ENCODE results near the gene ICE1.

DNA sequence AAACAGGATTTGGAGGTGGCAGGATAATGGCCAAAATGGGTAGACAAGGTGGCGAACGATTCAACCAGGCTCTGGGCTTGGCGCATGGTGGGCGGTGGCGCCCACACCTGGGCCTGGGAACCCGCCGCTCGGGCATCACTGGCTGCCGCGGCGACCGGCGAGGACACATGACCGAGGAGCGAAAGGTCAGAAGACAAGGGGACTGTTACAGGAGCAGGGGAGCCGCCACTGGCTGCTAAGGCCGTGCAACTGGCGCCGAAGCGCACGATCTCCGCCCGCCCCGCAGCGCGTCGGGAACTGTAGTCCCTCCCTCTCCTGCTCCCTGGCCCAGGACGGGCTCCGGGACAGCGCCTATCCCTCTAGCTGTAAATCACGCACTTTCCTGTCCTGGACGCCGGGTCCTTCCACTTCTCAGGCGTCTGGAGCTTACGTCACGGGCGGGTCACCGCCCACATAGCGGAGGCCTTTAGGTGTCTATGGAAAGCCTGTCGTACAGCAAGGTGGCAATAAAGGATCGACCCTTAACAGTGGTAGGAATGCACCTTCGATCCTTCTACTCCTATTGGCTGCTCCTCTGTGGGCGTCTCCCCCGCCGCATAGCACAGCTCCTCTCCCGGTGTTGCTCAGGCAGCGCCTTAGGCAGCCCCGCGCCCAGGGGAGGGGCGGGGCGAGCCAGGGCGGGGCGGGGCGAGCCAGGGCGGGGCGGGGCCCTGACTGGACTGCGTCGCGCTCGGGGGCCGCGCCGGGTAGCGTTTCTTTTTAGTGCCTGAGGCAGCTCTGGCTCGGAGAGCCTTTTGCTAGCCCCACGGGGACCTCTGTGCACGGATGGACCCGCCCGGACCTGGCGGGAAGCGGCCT, at the start of gene ICE1:
- TF ChIP-seq, protein P1, sequence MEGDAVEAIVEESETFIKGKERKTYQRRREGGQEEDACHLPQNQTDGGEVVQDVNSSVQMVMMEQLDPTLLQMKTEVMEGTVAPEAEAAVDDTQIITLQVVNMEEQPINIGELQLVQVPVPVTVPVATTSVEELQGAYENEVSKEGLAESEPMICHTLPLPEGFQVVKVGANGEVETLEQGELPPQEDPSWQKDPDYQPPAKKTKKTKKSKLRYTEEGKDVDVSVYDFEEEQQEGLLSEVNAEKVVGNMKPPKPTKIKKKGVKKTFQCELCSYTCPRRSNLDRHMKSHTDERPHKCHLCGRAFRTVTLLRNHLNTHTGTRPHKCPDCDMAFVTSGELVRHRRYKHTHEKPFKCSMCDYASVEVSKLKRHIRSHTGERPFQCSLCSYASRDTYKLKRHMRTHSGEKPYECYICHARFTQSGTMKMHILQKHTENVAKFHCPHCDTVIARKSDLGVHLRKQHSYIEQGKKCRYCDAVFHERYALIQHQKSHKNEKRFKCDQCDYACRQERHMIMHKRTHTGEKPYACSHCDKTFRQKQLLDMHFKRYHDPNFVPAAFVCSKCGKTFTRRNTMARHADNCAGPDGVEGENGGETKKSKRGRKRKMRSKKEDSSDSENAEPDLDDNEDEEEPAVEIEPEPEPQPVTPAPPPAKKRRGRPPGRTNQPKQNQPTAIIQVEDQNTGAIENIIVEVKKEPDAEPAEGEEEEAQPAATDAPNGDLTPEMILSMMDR (IDR thresholded peaks at IDR 0.05) = peak in 1 of 5 experiments; percentile 7
- peak; percentile 62 for TF ChIP-seq POLR2A (IDR thresholded peaks at IDR 0.05)
- peak; percentile 82 to 91 (median 90) for TF ChIP-seq POLR2AphosphoS5 (IDR thresholded peaks at IDR 0.05)

Data from transverse colon (tissue), 4 donors.